Thyroid gland (tissue), 4 donors: Measurements from ENCODE around the gene ANKRD33B. TPM values are rescaled to one million over a fixed set of nuclear protein-coding genes. Genes with fewer than 3 reads are reported as not detected.

Source experiments
- DNase-seq, 2 donors: peaks; one replicate each; pipeline ENCODE4 v3.0.0-alpha.2; 2019
- H3K27ac ChIP-seq, 3 donors: fragments of 200-600 bp; sonication (generic); 1 replicate in 2 of 3; 2 replicates in 1 of 3; pipeline ENCODE4 v1.5.1; 2016 to 2019; ENCODE audit warnings: mild to moderate bottlenecking in 1 of 3, moderate library complexity in 1 of 3
- H3K27me3 ChIP-seq: fragments of 200-600 bp; sonication (generic); one replicate; pipeline ENCODE4 v1.5.1; 2019
- H3K36me3 ChIP-seq, 2 donors: fragments of 200-600 bp; sonication (generic); one replicate each; pipeline ENCODE4 v1.5.1; 2016 to 2019
- H3K4me1 ChIP-seq, 2 donors: fragments of 200-600 bp; sonication (generic); one replicate each; pipeline ENCODE4 v1.5.1; 2017 to 2019
- H3K4me3 ChIP-seq, 3 donors: fragments of 200-600 bp; sonication (generic); replicated peaks in 1 of 3; 1 replicate in 2 of 3; 2 replicates in 1 of 3; pipeline ENCODE4 v1.5.1; 2016; ENCODE audit warnings: mild to moderate bottlenecking in 1 of 3
- H3K9me3 ChIP-seq: fragments of 200-600 bp; sonication (generic); one replicate; pipeline ENCODE4 v1.5.1; 2017
- CTCF ChIP-seq, 6 experiments: fragments of 200-600 bp in 3 of 6; fragments of 450-650 bp in 3 of 6; sonication (generic) in 3 of 6; IDR thresholded peaks; one replicate each; pipeline ENCODE4 v1.5.1; 2016 to 2019; ENCODE audit warnings: antibody characterized with exemption in 6 of 6, mild to moderate bottlenecking in 2 of 6, inconsistent platforms in 1 of 6, moderate library complexity in 1 of 6
- POLR2A ChIP-seq, 2 donors: fragments of 450-650 bp; IDR thresholded peaks; one replicate each; pipeline ENCODE4 v1.6.1; 2017; ENCODE audit warnings: antibody characterized with exemption in 2 of 2, mild to moderate bottlenecking in 2 of 2, moderate library complexity in 1 of 2
- WGBS, 2 donors: methylation state at CpG; one replicate each; pipeline ENCODE4 v1.1.5; 2017; 5-methylcytosine and 5-hydroxymethylcytosine counted together
- intact Hi-C: fragments of 100-400 bp; cut with DNase I; formaldehyde crosslinking; loops from one replicate; pipeline ENCODE4 v1.15.1; 2023
- total RNA-seq, 4 donors: library from RNA; depleted of rRNA; stranded (reverse); fragments of >200 nt; gene quantifications; one replicate each; pipeline ENCODE4 v1.2.3, GENCODE V29; 2016

The ANKRD33B gene
- total RNA-seq, 4 donors from 2014 or later, result 0.67 to 1.6 (median 1.1) TPM

GRCh38 chr5:10689391-10690081 lies 125.7 kb downstream of the ANKRD33B start:
- DNase-seq, result no peak
- no peaks in the 10 kb centered on the region for H3K4me1 ChIP-seq
- no peaks in the 10 kb centered on the region for H3K36me3 ChIP-seq
- H3K9me3 ChIP-seq, result no peaks in the 10 kb centered on the region
- H3K27me3 ChIP-seq, result no peaks in the 10 kb centered on the region
- TF ChIP-seq POLR2A (IDR thresholded peaks at IDR 0.05) (no peak), CTCF (IDR thresholded peaks at IDR 0.05) (no peak)
- no peak overlapping the region for H3K27ac ChIP-seq
- WGBS, 2 donors, result 90 to 91% methylated on average over 9 to 11 of the region's 11 CpGs
- no peak overlapping the region for H3K4me3 ChIP-seq
- intact Hi-C loops, result loop anchor here (5.0 to 10.0 kb wide), 2 partner anchors 165 to 493 kb away; no protein-coding TSS in a partner anchor

GRCh38 chr5:10690460-10691440 lies 126.9 kb downstream of the ANKRD33B start:
- Histone ChIP-seq H3K36me3 (no peaks in the 10 kb centered on the region), H3K4me1 (peaks cover 6 to 8% of the 10 kb centered on the region in 2 donors), H3K4me3 (no peak overlapping the region), H3K27ac (no peak overlapping the region), H3K9me3 (no peaks in the 10 kb centered on the region), H3K27me3 (no peaks in the 10 kb centered on the region)
- WGBS, 2 donors, result 88 to 94% methylated on average over 14 of the region's 14 CpGs
- no peak for DNase-seq
- intact Hi-C loops, result loop anchor here (5.0 kb wide), 1 partner anchor 492 kb away; no protein-coding TSS in a partner anchor
- no peak for TF ChIP-seq CTCF (IDR thresholded peaks at IDR 0.05)
- TF ChIP-seq POLR2A (IDR thresholded peaks at IDR 0.05), result no peak

GRCh38 chr5:10691826-10692785 lies 128.2 kb downstream of the ANKRD33B start:
- Histone ChIP-seq H3K36me3 (no peaks in the 10 kb centered on the region), H3K27ac (no peak overlapping the region), H3K4me1 (peaks cover 6 to 13% of the 10 kb centered on the region in 2 donors), H3K9me3 (no peaks in the 10 kb centered on the region), H3K27me3 (no peaks in the 10 kb centered on the region), H3K4me3 (no peak overlapping the region)
- 91 to 94% methylated on average over 16 of the region's 16 CpGs for WGBS, 2 donors
- no peak for TF ChIP-seq CTCF (IDR thresholded peaks at IDR 0.05)
- no peak for TF ChIP-seq POLR2A (IDR thresholded peaks at IDR 0.05)
- DNase-seq, result no peak
- intact Hi-C loops, result loop anchor here (5.0 kb wide), 1 partner anchor 490 kb away; no protein-coding TSS in a partner anchor

GRCh38 chr5:10695055-10695649 lies 131.3 kb downstream of the ANKRD33B start:
- no peak overlapping the region for H3K4me3 ChIP-seq
- no peaks in the 10 kb centered on the region for H3K36me3 ChIP-seq
- peak; percentile 93 to 96 for DNase-seq
- H3K9me3 ChIP-seq, result no peaks in the 10 kb centered on the region
- TF ChIP-seq CTCF (IDR thresholded peaks at IDR 0.05) (peak; percentile 48 to 95 (median 86)), POLR2A (IDR thresholded peaks at IDR 0.05) (peak in 1 of 2 donors; percentile 26)
- H3K27me3 ChIP-seq, result no peaks in the 10 kb centered on the region
- WGBS, 2 donors, result 8 to 10% methylated on average over 14 of the region's 14 CpGs
- H3K4me1 ChIP-seq, result peaks cover 18 to 33% of the 10 kb centered on the region in 2 donors
- peak overlapping the region in 2 of 3 donors; percentile 42 to 84 for H3K27ac ChIP-seq
- intact Hi-C loops, result no loop called here
